NCI-H1105 (cell line): ENCODE data around the gene KRT7.
A peak's percentile ranks its signal among the peaks of the same experiment; 100 is the strongest.

Experiments used
- DNase-seq: peaks from one replicate; lab custom pipeline; 2025; lab: John Stamatoyannopoulos, UW

Gene KRT7

DNA sequence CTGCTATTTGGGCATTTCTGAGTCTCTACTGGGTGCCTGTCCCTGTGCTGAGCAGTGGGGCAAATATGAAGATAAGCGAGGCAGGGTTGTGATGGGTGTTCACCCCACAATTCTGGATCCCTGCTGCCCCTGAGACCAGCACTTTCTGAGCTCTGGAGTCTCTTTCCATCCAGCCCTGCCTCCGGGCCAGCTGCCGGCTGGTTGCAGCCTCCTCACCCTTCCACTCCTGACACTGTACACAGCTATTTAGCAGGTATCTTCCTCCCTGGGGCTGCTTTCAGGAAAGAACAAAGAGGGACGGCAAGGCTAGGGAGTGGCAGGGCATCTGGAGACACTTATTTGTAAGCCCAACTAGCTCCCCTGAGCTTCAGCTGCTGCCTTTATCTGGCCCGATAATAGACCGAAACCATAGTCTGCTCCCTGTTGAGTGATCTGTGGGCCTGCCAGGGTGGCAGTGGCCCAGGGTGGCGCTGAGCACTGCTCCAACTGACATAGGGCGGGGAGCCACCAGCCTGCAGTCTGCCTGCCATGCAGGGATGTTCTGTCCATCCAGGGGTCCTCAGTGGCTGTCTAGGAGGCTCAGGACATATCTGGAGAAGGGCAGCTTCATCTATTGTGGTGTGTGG, 33.6 kb upstream of the KRT7 start:
- no peak for DNase-seq

DNA sequence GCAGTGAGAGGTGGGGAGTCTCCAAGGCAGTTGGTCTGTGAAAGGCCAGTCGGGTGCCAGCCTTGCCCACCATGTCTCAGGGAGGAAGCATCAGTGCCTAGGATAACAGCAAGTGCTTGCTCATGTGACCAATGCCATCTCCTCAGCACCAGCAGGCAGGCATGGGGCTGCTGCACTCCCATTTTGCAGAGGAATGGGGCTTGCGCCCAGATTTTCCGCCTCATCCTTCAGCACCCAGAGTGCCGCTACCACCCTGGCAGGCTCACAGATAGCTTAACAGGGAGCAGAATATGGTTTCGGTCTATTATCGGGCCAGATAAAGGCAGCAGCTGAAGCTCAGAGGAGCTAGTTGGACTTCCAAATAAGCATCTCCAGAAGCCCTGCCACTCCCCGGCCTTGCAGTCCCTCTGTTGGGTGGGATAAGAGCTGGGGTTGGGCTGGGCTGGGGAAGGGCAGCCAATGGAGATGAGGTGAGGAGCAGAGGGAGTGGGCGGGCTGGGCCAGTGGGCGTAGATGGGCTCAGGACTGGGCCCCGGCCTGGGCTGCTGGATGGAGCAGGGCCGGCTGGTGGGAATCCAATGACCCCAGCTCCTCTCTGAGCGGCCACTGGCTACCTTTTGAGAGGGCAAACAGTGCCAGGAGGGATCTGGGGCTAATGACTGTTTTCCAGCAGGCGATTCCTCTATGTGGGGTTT, 32.8 kb upstream of the KRT7 start:
- no peak for DNase-seq

DNA sequence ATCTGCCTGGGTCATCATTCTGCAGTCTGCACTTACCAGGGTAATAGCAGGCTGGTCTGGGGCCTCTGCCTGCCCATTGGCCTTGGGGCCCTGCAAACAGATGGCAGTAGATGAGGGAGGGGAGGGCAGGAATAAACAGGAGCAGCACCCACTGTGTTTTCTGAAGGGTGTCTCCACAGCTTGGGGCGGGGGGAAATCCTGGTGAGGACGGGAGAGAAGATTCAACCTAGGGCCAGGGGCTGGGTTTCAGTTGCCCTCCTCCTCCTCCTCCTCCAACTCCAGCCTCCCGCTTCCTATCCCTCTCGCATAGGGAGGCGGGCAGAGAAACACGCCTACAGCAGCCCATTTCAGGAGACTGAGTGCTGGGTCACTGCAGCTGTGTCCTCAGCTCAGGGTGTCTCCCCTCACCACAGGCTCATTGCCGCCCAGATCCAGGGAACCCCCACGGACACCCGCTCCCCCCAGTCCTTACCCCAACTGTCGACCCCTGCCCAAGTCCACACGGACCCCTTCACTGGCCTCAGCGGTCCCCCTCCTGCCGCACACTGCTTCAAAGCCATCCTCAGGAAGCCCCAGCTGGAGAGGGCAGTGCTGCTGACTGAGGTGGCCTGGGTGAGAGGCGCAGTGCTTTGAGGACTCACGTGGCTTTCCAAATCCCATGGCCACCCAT, 32.1 kb upstream of the KRT7 start:
- no peak for DNase-seq

DNA sequence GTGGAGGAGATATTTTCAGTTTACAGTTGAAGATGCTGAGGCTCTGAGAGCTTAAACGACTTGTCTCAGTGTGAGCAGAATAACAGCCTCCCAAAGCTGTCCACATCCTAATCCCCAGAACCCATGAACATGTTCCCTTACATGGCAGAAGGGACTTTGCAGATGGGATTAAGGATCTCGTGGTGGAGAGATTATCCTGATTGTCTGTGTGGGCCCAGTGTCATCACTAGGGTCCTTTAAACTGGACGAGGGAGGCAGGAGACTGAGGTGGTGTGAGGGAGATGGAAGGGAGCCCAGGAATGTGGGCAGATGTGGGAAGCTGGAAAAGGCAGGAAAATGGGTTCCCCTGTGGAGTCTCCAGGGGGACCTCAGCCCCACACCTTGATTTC, 31.6 kb upstream of the KRT7 start:
- no peak for DNase-seq

DNA sequence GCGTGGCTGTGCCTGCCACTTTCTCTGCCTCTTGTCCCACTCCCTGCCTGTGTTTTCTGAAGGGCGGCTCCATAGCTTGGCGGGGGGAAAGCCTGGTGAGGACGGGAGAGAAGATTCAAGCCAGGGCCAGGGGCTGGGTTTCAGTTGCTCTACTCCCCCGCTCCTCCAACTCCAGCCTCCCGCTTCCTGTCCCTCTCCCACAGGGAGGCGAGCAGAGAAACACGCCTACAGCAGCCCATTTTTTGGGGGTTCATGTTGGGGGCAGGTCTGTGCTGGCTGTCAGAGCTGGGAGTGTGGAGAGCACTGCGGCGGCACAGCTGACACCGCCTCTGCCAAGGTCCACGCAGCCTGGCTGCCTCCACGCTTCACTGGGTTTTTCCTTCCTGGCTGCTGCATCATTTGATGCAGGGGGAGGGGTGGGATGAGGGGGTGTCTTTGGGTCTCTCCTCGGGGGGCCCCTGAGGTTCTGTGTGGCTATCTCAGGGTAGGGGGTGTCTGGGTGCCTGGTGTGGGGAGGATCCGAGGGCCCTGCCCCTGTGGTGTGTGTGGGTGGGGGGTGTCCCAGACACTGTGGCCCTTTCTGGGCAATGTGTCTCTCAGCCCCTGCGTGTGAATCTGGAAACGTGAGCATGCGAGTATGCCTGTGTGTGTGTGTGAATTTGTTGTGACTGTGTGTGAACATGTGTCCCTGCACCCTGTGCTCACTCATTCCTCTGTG, 30.5 kb upstream of the KRT7 start:
- no peak for DNase-seq

DNA sequence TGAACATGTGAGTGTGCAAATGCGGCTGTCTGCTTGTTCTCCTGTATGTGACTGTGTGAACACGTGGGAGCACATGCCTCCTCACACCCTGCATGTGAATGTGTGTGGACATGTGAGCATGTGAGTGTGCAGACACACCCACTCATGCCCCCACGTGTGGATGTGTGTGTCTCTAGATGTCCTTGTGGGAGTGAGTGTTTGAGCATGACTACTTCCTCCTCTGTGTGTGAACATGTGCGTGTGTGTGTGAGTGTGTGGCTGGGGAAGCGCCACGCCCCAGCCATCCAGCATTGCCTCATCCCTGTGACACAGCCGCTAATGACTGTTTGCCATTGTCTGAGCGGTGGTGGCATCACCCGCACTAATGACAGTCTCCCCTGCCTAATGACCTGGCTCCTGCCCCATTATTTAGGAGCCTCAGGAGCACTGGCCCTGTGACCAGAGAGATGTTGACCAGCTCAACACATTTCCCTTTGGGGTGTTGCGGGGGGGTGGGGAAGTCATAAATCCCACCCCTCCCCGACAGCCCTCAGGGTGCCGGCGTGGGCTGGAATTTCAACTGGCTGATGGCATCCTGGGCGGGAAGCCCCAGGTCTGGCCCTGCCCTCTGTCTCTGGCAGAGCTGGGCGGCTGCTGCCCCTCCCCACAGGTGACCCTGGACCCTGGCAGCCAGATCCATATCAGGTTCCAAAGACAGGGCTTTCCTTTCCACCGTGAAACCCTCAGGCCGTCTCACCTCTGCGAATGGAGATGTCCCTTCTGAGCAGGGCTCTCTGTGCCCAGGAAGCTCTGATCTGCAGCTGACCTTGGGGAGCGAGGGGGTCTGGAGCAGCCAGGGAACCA, 29.7 kb upstream of the KRT7 start:
- no peak for DNase-seq

DNA sequence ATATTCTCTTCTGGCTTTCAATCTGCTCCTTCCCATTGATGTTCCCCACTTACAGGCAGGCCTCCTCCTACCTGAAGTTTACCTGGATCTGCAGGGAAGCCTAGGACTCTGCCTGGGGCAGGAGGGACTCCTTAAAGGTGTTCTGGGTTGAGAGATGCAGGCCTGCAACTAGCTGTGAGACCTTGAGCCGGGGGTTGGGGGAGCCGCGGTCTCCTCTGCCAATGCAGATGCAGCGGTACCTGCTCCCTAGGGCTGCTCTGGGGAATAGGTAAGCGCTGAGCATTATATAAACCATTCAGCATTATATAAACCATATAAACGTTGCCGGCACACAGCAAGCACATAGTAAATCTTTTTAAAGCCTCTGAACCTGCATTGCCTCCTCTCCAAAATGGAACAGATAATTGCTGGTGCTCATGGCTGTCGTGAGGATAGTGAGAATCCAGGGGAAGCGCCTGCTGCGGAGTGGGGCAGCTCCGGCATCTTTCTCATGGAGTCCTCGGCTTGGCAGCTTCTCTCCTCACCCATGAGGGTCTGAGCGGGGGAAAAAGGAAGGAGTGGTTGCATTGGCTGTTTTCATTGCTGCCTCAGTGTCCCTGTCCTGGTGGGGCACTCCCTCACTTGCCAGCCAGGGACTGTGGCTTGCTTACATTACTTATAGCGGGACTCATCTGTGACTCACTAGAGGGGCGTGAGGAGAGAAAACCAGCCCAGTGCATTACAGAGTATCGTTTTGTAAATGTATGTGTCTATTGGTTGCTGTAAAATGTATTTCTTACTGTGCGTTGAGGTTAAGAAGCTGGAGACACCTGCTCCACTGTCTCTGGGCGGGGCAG, 28.7 kb upstream of the KRT7 start:
- DNase-seq, result no peak

DNA sequence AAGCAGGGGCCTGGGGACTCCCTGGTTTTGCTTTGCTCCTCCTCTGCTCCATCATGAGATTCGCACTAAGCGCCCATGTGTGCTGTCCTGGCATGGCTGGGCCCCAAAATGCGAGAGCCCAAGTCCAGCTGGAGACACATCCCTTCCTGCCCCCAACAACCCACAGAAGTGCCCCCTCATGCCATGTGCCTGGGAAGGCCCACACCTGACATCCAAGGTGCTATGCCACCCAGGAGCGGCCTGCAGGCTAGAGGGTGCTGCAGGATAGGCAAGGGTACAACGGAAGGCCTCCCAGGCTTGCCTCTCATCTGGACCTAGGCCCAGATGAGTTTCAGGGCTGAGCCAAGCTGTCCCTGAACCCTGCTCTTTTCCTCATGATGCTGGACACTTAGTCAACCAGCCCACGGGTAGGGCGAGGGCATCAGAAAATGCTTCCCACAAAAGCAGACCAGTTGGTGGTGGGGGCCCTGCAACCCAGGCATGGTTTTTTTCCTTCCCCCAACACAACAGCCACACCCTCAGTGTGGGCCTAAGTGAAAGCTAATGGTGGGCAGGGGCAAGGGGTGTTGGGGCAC, 28.0 kb upstream of the KRT7 start:
- DNase-seq, result no peak

DNA sequence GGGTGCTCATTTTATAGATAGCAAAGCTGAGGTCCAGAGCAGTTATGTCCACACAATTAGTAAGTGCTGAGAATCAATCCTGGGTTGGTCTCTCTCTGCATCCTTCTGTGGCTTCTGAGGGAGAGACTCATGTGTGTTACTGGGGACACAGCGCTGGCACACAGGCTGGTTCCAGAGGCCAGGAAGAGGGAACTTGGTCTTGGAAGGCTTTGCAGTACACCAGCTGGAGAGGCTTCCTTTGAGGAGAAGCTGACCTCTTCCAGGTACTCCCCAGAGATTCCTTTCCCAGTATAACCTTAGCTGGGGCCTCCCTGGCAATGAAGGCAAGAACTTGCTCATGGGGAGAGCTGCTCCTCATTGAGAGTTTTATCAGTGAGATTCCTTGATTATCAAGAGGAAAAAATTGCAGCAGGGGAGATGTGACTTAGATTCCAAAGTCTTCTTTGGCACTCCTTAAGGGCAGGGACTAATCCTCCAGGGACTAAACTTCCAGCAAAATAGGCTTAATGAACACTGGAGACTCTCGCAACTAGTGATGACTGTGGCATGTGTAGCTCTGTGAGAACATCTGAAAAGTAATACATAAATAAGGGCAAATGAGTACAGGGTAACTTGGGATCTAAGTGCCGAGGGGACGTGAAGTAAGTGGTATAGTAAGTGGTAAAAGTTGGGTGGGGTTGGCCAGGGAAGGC, 27.3 kb upstream of the KRT7 start:
- DNase-seq, result no peak

DNA sequence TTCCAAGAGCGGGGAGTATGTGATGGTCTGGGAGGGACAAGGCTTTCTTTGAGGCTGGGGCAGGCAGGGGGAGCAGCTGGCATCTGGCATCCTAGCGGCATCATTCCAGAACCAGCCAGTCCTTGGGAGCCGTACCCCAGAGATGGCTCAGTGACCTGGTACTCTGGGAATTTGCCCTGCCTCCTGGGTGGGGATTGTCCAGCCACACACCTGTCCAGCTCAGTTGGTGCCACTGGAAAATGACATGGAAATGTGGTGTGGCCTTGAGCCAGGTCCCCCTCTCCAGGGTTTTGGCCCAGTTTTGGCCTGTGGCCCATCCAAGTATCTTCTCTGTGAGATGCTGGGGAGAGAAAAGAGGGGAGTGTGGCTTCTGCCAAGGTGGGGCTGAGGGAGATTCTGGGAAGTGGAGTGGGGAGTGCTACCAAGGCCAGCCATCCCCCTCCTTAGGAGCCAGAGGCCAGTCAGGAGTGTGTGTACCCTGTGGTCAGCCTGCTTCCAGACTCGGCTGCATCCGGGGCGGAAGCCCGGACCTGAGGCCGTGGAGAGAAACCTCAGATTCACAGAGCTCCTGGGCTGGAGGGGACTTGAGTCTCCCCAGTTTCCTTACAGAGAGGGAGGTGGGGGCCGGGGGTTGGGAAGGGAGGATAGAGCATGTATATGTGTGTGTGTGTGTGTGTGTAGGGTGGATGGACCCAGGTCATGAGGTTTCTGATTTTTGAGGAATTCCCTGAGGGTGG, 26.6 kb upstream of the KRT7 start:
- no peak for DNase-seq

DNA sequence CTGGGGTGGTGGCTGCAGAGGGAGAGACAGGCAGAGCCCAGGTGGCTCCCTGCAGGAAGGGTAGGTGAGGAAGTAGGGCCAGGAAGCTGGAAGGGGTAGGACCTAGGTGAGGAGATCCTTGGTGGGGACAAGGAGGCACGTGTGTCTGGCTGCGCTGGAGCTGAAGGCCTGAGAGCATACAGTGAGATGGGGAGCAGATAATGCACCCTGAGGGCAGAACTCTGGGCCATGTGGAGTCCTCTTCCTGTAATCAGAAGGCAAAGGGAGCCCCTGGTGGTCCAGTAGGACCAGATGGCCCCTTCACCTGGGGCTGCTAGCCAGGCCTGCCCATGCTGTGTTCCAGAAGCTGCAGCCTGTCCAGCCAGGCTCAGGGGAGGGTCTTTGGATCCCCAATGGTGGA, 25.9 kb upstream of the KRT7 start:
- no peak for DNase-seq

DNA sequence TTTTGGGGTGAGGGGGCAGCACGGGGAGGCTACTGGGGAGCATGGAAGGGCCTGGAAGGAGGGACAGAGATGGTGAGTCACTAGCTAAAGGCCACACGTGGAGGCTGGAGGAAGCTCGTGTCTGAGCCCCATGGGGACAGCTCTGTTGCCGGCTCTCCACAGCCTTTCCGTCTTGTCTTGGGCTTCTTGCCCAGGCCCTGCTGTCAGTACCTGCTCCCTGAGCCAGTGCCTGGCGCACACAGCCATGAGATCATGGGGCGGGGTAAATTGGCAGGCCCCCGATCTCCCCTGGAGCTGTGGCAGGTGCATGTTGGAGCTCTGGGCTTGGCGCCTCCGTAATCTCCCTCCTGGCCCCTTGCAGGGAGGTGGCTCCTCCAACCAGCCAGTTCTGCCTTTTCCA, 25.1 kb upstream of the KRT7 start:
- peak; percentile 49 for DNase-seq

DNA sequence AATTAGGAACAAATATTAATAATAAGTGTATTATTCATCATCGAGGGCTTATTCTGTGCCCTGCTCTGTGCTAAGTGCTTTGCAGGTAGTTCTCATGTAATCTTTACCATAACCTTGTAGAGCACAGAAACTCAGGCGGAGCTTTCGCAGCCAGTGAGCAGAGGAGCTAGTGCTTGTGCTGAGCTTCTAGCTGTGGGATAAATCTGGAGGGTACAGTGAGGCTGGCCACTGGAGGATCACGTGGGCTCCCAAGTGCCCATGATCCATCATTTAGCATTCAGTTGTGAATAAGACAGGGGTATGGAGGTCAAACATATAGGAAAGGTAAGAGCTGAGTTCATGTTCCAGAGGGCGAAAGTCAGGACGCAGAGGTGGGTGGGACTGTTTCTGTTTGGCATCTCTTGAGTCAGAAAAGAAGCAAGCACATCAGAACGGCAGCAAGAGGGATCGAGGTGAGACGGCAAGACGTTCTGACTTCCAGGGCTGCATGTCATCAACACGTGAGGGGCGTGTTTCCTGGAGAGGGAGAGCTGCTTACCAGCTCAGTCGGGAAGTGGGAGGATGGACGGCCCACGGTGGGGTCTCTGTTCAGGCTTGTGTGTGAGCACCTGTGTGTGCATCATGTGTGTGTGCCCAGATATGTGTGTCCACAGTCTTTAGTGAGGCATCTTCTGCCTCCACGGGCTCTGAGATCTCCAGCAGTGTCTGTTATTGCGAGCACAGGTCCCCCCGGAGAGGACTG, 24.4 kb upstream of the KRT7 start:
- no peak for DNase-seq

DNA sequence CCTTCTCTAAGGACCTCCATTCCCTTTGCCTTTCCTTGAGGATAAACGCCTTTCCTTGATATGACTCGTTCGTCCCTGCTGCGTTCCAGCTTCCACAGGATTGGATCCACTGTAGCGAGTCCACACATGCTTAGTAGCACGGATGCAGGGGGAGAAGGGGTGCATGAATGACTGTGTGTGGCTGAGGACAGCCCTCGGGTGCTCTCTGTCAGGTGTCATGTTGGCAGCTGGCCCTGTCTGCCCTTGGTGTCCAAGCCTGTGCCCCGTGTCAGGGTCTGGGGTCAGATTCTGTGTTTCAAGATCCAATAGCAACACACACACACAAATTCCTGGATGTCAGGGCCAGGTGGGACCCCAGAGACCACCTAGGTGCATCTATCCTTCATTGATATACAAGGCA, 23.7 kb upstream of the KRT7 start:
- no peak for DNase-seq

DNA sequence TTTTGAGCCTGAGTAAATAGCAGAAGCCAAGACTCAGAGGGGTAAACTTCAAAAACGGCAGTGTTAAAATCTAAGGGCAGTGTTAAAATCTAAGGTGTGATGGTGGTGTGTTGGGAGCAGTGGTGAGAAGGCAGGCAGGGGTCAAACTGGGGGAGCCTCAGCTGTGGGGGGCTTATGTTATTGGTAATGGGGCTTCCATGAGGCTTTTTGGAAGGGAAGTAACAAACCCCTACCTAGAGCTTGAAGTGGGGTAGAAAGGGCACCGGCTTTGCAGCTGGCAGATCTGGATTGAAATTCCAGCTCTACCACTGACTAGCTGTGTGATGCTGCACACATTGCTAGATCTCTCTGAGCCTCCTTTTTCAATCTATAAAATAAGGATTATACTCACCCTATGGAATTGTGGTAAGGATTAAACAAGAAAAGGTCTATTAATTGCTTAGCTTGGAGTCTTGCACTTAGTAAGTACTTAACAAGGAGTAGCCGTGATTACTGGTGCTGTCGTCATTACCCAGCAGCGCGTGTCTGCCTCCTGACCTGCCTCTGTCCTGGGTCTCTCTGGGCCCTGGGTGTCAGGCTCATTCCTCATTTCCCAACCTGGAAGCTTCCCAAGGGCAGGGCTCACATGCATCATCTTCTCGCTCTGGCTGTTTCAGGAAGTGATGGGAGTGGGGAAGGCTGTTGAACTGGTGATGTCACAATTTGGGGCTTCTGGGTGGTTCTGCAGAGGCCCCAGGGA, 22.7 kb upstream of the KRT7 start:
- no peak for DNase-seq

DNA sequence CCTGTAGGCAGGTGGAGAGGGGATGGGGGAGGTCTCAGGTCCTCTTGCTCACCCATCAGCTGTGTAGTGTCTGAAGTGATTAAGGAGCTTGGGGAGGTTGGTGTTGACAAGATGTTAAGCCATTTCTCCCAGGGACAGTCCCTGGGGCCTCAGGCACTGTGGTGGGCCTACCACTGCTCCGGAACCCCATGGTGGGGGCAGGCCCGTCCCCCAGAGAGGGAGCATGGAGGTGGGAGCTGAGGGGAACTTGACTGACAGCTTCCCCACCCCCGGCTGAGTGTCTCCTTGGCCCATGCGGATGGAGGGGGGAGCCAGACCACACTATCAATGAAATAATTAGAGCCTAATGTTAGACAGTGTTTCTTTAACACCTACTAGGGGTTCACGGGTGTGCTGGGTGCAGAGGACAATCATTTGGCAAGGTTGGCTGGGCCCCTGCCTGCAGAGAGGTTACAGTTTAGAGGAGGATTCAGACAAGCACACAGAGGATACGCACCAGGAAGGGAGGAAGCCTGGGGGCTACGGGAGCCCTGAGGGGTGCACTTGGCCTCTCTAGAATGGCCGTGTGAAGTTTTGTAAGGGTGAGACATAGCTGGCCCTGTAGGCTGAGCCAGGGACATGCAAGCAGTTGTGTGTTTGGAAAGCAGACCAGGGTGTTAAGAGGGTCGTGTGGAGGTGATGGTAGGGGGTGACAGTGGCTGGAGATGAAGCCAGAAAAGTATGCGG, 22.0 kb upstream of the KRT7 start:
- no peak for DNase-seq
